HepG2 (cell line): ENCODE measurements around the gene DCUN1D3. TPM values are rescaled to one million over a fixed set of nuclear protein-coding genes. Genes with fewer than 3 reads are reported as not detected.

Experiments used
- HMGXB3 ChIP-seq: sonication (generic); formaldehyde crosslinking; IDR thresholded peaks from 2 replicates; pipeline ENCODE4 v1.4.0; 2020; ENCODE audit warnings: missing genetic modification reagents, borderline replicate concordance
- IKZF5 ChIP-seq: IDR thresholded peaks from 2 replicates; pipeline ENCODE4 v1.6.1; 2018; ENCODE audit warnings: missing genetic modification reagents, mild to moderate bottlenecking, missing compliant biosample characterization
- JUND ChIP-seq: sonication (generic); formaldehyde crosslinking; IDR thresholded peaks from 2 replicates; pipeline ENCODE4 v1.8.0; 2022; ENCODE audit warnings: mild to moderate bottlenecking, missing genetic modification reagents
- NFATC3 ChIP-seq: sonication (generic); formaldehyde crosslinking; IDR thresholded peaks from 2 replicates; pipeline ENCODE4 v1.5.1; 2020; ENCODE audit warnings: mild to moderate bottlenecking, missing genetic modification reagents
- NR0B2 ChIP-seq: sonication (generic); formaldehyde crosslinking; IDR thresholded peaks from 2 replicates; pipeline ENCODE4 v1.4.0; 2020; ENCODE audit warnings: mild to moderate bottlenecking, missing genetic modification reagents
- ONECUT2 ChIP-seq: sonication (generic); formaldehyde crosslinking; IDR thresholded peaks from 2 replicates; pipeline ENCODE4 v1.4.0; 2020; ENCODE audit warnings: missing genetic modification reagents
- REL ChIP-seq: sonication (generic); formaldehyde crosslinking; conservative IDR thresholded peaks from 2 replicates; pipeline ENCODE4 v1.8.0; 2022; ENCODE audit warnings: mild to moderate bottlenecking, missing genetic modification reagents, moderate library complexity
- REXO4 ChIP-seq: sonication (generic); formaldehyde crosslinking; IDR thresholded peaks from 2 replicates; pipeline ENCODE4 v1.8.0; 2022; ENCODE audit warnings: missing genetic modification reagents, mild to moderate bottlenecking, borderline replicate concordance
- SYNCRIP ChIP-seq: fragments of 200-400 bp; formaldehyde crosslinking; IDR thresholded peaks from 2 replicates; pipeline ENCODE4 v1.6.1; 2018; ENCODE audit warnings: mild to moderate bottlenecking, low read depth, low read length; ENCODE audit not compliant: insufficient read depth
- TBP ChIP-seq: sonication (generic); formaldehyde crosslinking; IDR thresholded peaks from 2 replicates; pipeline ENCODE4 v1.5.0; 2020; ENCODE audit warnings: missing genetic modification reagents
- THAP9 ChIP-seq: sonication (generic); formaldehyde crosslinking; IDR thresholded peaks from 2 replicates; pipeline ENCODE4; 2020; ENCODE audit warnings: missing genetic modification reagents, mild to moderate bottlenecking, borderline replicate concordance
- ZNF432 ChIP-seq: sonication (generic); formaldehyde crosslinking; IDR thresholded peaks from 2 replicates; pipeline ENCODE4 v1.5.0; 2020; ENCODE audit warnings: missing genetic modification reagents, mild to moderate bottlenecking, borderline replicate concordance
- ZNF530 ChIP-seq: sonication (generic); formaldehyde crosslinking; IDR thresholded peaks from 2 replicates; pipeline ENCODE4 v1.5.0; 2020; ENCODE audit warnings: low read depth, mild to moderate bottlenecking, missing genetic modification reagents
- ZNF644 ChIP-seq: IDR thresholded peaks from 2 replicates; pipeline ENCODE4 v1.6.1; 2016; ENCODE audit warnings: low read depth
- polyA plus RNA-seq, 8 experiments: library from polyadenylated mRNA; depleted of rRNA in 3 of 8; stranded (reverse) in 7 of 8; unstranded in 1 of 8; fragments of >200 nt; fragmentation: Illumina TruSeq in 4 of 8; extraction: Trizol in 4 of 8; gene quantifications; 2 replicates each; pipeline versions ENCODE4 v1.2.1 to v1.2.3, GENCODE V29; 2011 to 2016; ENCODE audit warnings: low read depth in 4 of 8, missing spikeins in 1 of 8, mixed read lengths in 1 of 8; ENCODE audit not compliant: insufficient read depth in 1 of 8
- total RNA-seq, 5 experiments: library from RNA; depleted of rRNA; stranded (reverse); fragments of >200 nt; fragmentation: Illumina TruSeq; extraction: Trizol; gene quantifications; 2 replicates each; pipeline ENCODE4 v1.2.3, GENCODE V29; 2016; ENCODE audit warnings: low read depth in 1 of 5
- TF ChIP-seq, protein P1 (sequence below): sonication (generic); formaldehyde crosslinking; IDR thresholded peaks from 2 replicates; pipeline ENCODE4 v1.4.0; 2020; ENCODE audit warnings: missing genetic modification reagents, borderline replicate concordance

DCUN1D3 gene
- total and polyA plus RNA-seq, 2 of the 13 experiments (the other 11 are each of a cell fraction or from before 2014, with no cell fraction given) = 5.0 to 19.3 TPM

GRCh38 chr16:20901068-20901435 is 894 bp upstream of the DCUN1D3 start (continued):
- TF ChIP-seq THAP9 (CRISPR knock-in tag) (no peak), REXO4 (CRISPR knock-in tag) (no peak), ZNF530 (no peak), ZNF644 (no peak), REL (CRISPR knock-in tag) (no peak; the same call in 1 of the 2 replicates), JUND (CRISPR knock-in tag) (peak; percentile 5; the same call in 1 of the 2 replicates), NFATC3 (CRISPR knock-in tag) (no peak), HMGXB3 (CRISPR knock-in tag) (no peak), IKZF5 (CRISPR knock-in tag) (0 out of 2 replicates have a peak, but pooled peaks have one; percentile 1), ZNF432 (no peak), NR0B2 (no peak), ONECUT2 (CRISPR knock-in tag) (0 out of 2 replicates have a peak, but pooled peaks have one; percentile 15), TBP (CRISPR knock-in tag) (no peak), SYNCRIP (no peak)
- TF ChIP-seq, protein P1, sequence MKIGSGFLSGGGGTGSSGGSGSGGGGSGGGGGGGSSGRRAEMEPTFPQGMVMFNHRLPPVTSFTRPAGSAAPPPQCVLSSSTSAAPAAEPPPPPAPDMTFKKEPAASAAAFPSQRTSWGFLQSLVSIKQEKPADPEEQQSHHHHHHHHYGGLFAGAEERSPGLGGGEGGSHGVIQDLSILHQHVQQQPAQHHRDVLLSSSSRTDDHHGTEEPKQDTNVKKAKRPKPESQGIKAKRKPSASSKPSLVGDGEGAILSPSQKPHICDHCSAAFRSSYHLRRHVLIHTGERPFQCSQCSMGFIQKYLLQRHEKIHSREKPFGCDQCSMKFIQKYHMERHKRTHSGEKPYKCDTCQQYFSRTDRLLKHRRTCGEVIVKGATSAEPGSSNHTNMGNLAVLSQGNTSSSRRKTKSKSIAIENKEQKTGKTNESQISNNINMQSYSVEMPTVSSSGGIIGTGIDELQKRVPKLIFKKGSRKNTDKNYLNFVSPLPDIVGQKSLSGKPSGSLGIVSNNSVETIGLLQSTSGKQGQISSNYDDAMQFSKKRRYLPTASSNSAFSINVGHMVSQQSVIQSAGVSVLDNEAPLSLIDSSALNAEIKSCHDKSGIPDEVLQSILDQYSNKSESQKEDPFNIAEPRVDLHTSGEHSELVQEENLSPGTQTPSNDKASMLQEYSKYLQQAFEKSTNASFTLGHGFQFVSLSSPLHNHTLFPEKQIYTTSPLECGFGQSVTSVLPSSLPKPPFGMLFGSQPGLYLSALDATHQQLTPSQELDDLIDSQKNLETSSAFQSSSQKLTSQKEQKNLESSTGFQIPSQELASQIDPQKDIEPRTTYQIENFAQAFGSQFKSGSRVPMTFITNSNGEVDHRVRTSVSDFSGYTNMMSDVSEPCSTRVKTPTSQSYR (CRISPR knock-in tag) = 0 out of 2 replicates have a peak, but pooled peaks have one; percentile 22
